Measurements from ENCODE around the gene LRR1.

LRR1 gene

DNA sequence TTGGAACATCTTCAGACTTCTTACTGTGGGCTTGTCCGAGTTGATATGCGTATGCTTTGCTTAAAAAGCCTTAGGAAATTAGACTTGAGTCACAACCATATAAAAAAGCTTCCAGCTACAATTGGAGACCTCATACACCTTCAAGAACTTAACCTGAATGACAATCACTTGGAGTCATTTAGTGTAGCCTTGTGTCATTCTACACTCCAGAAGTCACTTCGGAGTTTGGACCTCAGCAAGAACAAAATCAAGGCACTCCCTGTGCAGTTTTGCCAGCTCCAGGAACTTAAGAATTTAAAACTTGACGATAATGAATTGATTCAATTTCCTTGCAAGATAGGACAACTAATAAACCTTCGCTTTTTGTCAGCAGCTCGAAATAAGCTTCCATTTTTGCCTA lies 8.8 kb downstream of the LRR1 start:
- peaks cover 22% of the 10 kb centered on the region; the same call in 1 of the 2 replicates for H3K36me3 ChIP-seq (ENCODE audit: low read length)
- H2AFZ ChIP-seq (ENCODE audit: low read depth, low read length, severe bottlenecking): no peak overlapping the region
- no peaks in the 10 kb centered on the region for H3K9me2 ChIP-seq (replicated peaks; ENCODE audit: insufficient read depth, low read length)
- H3K9me3 ChIP-seq (ENCODE audit: insufficient read depth, low read length): no peaks in the 10 kb centered on the region
- no peak overlapping the region for H3K9ac ChIP-seq (ENCODE audit: low read length)
- H4K20me1 ChIP-seq (ENCODE audit: low read depth, low read length): no peaks in the 10 kb centered on the region
- TF ChIP-seq, protein P1, sequence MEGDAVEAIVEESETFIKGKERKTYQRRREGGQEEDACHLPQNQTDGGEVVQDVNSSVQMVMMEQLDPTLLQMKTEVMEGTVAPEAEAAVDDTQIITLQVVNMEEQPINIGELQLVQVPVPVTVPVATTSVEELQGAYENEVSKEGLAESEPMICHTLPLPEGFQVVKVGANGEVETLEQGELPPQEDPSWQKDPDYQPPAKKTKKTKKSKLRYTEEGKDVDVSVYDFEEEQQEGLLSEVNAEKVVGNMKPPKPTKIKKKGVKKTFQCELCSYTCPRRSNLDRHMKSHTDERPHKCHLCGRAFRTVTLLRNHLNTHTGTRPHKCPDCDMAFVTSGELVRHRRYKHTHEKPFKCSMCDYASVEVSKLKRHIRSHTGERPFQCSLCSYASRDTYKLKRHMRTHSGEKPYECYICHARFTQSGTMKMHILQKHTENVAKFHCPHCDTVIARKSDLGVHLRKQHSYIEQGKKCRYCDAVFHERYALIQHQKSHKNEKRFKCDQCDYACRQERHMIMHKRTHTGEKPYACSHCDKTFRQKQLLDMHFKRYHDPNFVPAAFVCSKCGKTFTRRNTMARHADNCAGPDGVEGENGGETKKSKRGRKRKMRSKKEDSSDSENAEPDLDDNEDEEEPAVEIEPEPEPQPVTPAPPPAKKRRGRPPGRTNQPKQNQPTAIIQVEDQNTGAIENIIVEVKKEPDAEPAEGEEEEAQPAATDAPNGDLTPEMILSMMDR (IDR thresholded peaks at IDR 0.05; ENCODE audit: insufficient read depth, low read length, poor library complexity, severe bottlenecking): no peak
- no peak for TF ChIP-seq EZH2phosphoT487 (conservative IDR thresholded peaks at IDR 0.05; ENCODE audit: low read length)
- H3F3A ChIP-seq (ENCODE audit: insufficient read depth): peaks cover 13% of the 10 kb centered on the region; the same call in 1 of the 2 replicates
- no peak overlapping the region for H3K4me3 ChIP-seq (ENCODE audit: insufficient read depth, low read length, poor library complexity, severe bottlenecking)
- peaks cover 85% of the 10 kb centered on the region for H3K79me2 ChIP-seq (ENCODE audit: insufficient read depth, low read length)
- no peak overlapping the region for H3K4me2 ChIP-seq (ENCODE audit: low read depth, low read length, poor library complexity, severe bottlenecking)
- H3K27ac ChIP-seq (ENCODE audit: low read depth, low read length): no peak overlapping the region
- no peaks in the 10 kb centered on the region for H3K27me3 ChIP-seq (ENCODE audit: low read length)

DNA sequence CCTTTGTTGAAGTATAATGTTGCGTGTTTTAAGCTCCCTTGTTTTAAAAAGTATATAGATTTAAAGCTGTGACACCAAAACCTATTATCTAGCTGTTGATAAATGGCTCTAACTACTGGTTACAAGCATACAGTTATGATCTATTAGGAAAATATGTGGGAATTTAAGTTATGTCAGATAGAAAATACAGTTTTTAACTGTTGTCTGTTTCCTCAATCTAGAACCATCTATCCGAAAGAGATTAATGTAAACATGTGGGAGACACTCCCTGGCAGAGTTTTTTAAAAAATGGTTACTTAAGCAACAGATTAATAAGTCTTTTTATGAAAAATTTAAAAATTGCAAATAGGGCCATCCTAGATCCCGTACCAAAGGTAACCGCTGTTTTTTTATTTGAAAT lies 13.5 kb downstream of the LRR1 start:
- Histone ChIP-seq H3F3A (ENCODE audit: insufficient read depth) (peaks cover 33% of the 10 kb centered on the region), H3K9me3 (ENCODE audit: insufficient read depth, low read length) (no peaks in the 10 kb centered on the region), H3K4me3 (ENCODE audit: insufficient read depth, low read length, poor library complexity, severe bottlenecking) (no peak overlapping the region), H3K36me3 (ENCODE audit: low read length) (peaks cover 19% of the 10 kb centered on the region; the same call in 1 of the 2 replicates), H3K9ac (ENCODE audit: low read length) (no peak overlapping the region), H3K27ac (ENCODE audit: low read depth, low read length) (no peak overlapping the region), H3K27me3 (ENCODE audit: low read length) (no peaks in the 10 kb centered on the region), H3K9me2 (replicated peaks; ENCODE audit: insufficient read depth, low read length) (no peaks in the 10 kb centered on the region), H3K4me2 (ENCODE audit: low read depth, low read length, poor library complexity, severe bottlenecking) (peak overlapping the region; percentile 2), H3K79me2 (ENCODE audit: insufficient read depth, low read length) (peaks cover 67% of the 10 kb centered on the region), H2AFZ (ENCODE audit: low read depth, low read length, severe bottlenecking) (no peak overlapping the region), H4K20me1 (ENCODE audit: low read depth, low read length) (no peaks in the 10 kb centered on the region)
- no peak for TF ChIP-seq EZH2phosphoT487 (conservative IDR thresholded peaks at IDR 0.05; ENCODE audit: low read length)
- TF ChIP-seq, protein P1 (IDR thresholded peaks at IDR 0.05; ENCODE audit: insufficient read depth, low read length, poor library complexity, severe bottlenecking): no peak

DNA sequence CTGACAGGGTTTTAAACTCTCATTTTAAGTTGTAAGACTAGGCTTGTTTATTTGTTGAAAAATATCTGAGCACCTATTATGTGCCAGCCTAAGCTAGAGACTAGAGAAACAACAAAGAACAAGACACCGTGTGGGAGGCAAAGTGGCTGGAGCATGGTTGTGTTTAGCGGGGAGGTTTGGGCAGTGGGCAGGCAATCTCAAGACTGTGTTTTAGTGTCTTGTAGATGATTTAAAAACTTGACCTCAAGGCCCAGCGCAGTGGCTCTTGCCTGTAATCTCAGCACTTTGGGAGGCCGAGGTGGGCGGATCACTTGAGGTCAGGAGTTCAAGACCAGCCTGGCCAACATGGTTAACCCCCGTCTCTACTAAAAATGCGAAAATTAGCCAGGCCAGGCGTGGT lies 13.9 kb downstream of the LRR1 start:
- H3K9ac ChIP-seq (ENCODE audit: low read length): no peak overlapping the region

More for the DNA sequence above, 13.9 kb downstream of the LRR1 start:
- no peak for TF ChIP-seq EZH2phosphoT487 (conservative IDR thresholded peaks at IDR 0.05; ENCODE audit: low read length)
- TF ChIP-seq, protein P1 (IDR thresholded peaks at IDR 0.05; ENCODE audit: insufficient read depth, low read length, poor library complexity, severe bottlenecking): no peak
- Histone ChIP-seq H3K27ac (ENCODE audit: low read depth, low read length) (no peak overlapping the region), H3K4me2 (ENCODE audit: low read depth, low read length, poor library complexity, severe bottlenecking) (no peak overlapping the region), H3K36me3 (ENCODE audit: low read length) (peaks cover 19% of the 10 kb centered on the region; the same call in 1 of the 2 replicates), H3K9me3 (ENCODE audit: insufficient read depth, low read length) (no peaks in the 10 kb centered on the region), H3K27me3 (ENCODE audit: low read length) (no peaks in the 10 kb centered on the region), H3K79me2 (ENCODE audit: insufficient read depth, low read length) (peaks cover 67% of the 10 kb centered on the region), H2AFZ (ENCODE audit: low read depth, low read length, severe bottlenecking) (no peak overlapping the region), H3K9me2 (replicated peaks; ENCODE audit: insufficient read depth, low read length) (no peaks in the 10 kb centered on the region), H4K20me1 (ENCODE audit: low read depth, low read length) (no peaks in the 10 kb centered on the region), H3F3A (ENCODE audit: insufficient read depth) (peaks cover 37% of the 10 kb centered on the region), H3K4me3 (ENCODE audit: insufficient read depth, low read length, poor library complexity, severe bottlenecking) (no peak overlapping the region)

Data from SU-DHL-6 (cell line).